GM21381 (cell line): Measurements from ENCODE around the gene SHANK1.

ENCODE experiments used
- ATAC-seq: cut with Tn5 transposase; IDR thresholded peaks from one replicate; pipeline ENCODE4 v1.9.1; 2021; ENCODE audit warnings: mild to moderate bottlenecking, moderate library complexity; ENCODE audit not compliant: unreplicated experiment

SHANK1 gene

GRCh38 chr19:50713556-50714236 is 5.9 kb downstream of the SHANK1 start:
- no peak for ATAC-seq

GRCh38 chr19:50712833-50713232 is 6.8 kb downstream of the SHANK1 start:
- no peak for ATAC-seq

- ATAC-seq: no peak
These were observed 7.8 kb downstream of the SHANK1 start for GRCh38 chr19:50711805-50712204.

GRCh38 chr19:50711196-50711595 is 8.4 kb downstream of the SHANK1 start:
- ATAC-seq: no peak

- ATAC-seq: no peak
These were observed 9.0 kb downstream of the SHANK1 start for GRCh38 chr19:50710612-50711011.

GRCh38 chr19:50710094-50710493 is 9.5 kb downstream of the SHANK1 start:
- no peak for ATAC-seq

GRCh38 chr19:50708179-50708879 is 11.3 kb downstream of the SHANK1 start:
- ATAC-seq: no peak

- no peak for ATAC-seq
These were observed 13.2 kb downstream of the SHANK1 start for GRCh38 chr19:50706387-50706786.

- no peak for ATAC-seq
These were observed 14.1 kb downstream of the SHANK1 start for GRCh38 chr19:50705422-50706019.

- no peak for ATAC-seq
These were observed 15.4 kb downstream of the SHANK1 start for GRCh38 chr19:50703915-50704796.

- no peak for ATAC-seq
These were observed 16.5 kb downstream of the SHANK1 start for GRCh38 chr19:50702871-50703829.

- ATAC-seq: no peak
These were observed 17.3 kb downstream of the SHANK1 start for GRCh38 chr19:50702158-50702870.

GRCh38 chr19:50701367-50701985 is 18.1 kb downstream of the SHANK1 start:
- no peak for ATAC-seq

GRCh38 chr19:50697414-50698124 is 22.0 kb downstream of the SHANK1 start:
- ATAC-seq: no peak

- ATAC-seq: no peak
These were observed 23.5 kb downstream of the SHANK1 start for GRCh38 chr19:50696094-50696483.

GRCh38 chr19:50695251-50696093 is 24.1 kb downstream of the SHANK1 start:
- no peak for ATAC-seq

GRCh38 chr19:50694815-50695145 is 24.8 kb downstream of the SHANK1 start:
- no peak for ATAC-seq
